ENCODE measurements around the gene LDLRAD1.
"Not testable (repeated sequence)": the region's sequence is repeated elsewhere in the genome, so short reads cannot be mapped to it uniquely, and the experiment has no call there.

Gene LDLRAD1

GRCh38 chr1:54016343-54017282 lies 1.4 kb downstream of the LDLRAD1 start:
- no peak for DNase-seq (ENCODE audit: low read depth in 2 of 2)

GRCh38 chr1:54014009-54014629 lies 3.9 kb downstream of the LDLRAD1 start:
- no peak for DNase-seq (ENCODE audit: low read depth in 2 of 2)

- no peak for DNase-seq (ENCODE audit: low read depth in 2 of 2)
Observed at GRCh38 chr1:54013393-54014008, 4.5 kb downstream of the LDLRAD1 start.

GRCh38 chr1:54012863-54013262 lies 5.1 kb downstream of the LDLRAD1 start:
- DNase-seq (ENCODE audit: low read depth in 2 of 2), result no peak

- no peak for DNase-seq (ENCODE audit: low read depth in 2 of 2)
Observed at GRCh38 chr1:54012008-54012325, 6.0 kb downstream of the LDLRAD1 start.

GRCh38 chr1:54011316-54012007 lies 6.5 kb downstream of the LDLRAD1 start:
- no peak for DNase-seq (ENCODE audit: low read depth in 2 of 2)

- DNase-seq (ENCODE audit: low read depth in 2 of 2), result no peak
Observed at GRCh38 chr1:54010415-54011117, 7.4 kb downstream of the LDLRAD1 start.

- no peak for DNase-seq (ENCODE audit: low read depth in 2 of 2)
Observed at GRCh38 chr1:54009406-54009805, 8.6 kb downstream of the LDLRAD1 start.

GRCh38 chr1:54008876-54009275 lies 9.1 kb downstream of the LDLRAD1 start:
- no peak for DNase-seq (ENCODE audit: low read depth in 2 of 2)

- DNase-seq (ENCODE audit: low read depth in 2 of 2), result no peak
Observed at GRCh38 chr1:54007613-54008012, 10.4 kb downstream of the LDLRAD1 start.

- DNase-seq (ENCODE audit: low read depth in 2 of 2), result no peak
Observed at GRCh38 chr1:54006508-54006907, 11.5 kb downstream of the LDLRAD1 start.

GRCh38 chr1:54004481-54005049 lies 13.4 kb downstream of the LDLRAD1 start:
- no peak for DNase-seq (ENCODE audit: low read depth in 2 of 2)

- not testable (repeated sequence) for DNase-seq (ENCODE audit: low read depth in 2 of 2)
Observed at GRCh38 chr1:54003750-54004480, 14.1 kb downstream of the LDLRAD1 start.

GRCh38 chr1:54003249-54003646 lies 14.7 kb downstream of the LDLRAD1 start:
- DNase-seq (ENCODE audit: low read depth in 2 of 2), result no peak

- DNase-seq (ENCODE audit: low read depth in 2 of 2), result no peak
Observed at GRCh38 chr1:54002544-54003248, 15.3 kb downstream of the LDLRAD1 start.

GRCh38 chr1:54001591-54001990 lies 16.4 kb downstream of the LDLRAD1 start:
- DNase-seq (ENCODE audit: low read depth in 2 of 2), result no peak

- no peak for DNase-seq (ENCODE audit: low read depth in 2 of 2)
Observed at GRCh38 chr1:53999920-54000319, 18.1 kb downstream of the LDLRAD1 start.

- no peak for DNase-seq (ENCODE audit: low read depth in 2 of 2)
Observed at GRCh38 chr1:53998223-53998622, 19.8 kb downstream of the LDLRAD1 start.

- no peak for DNase-seq (ENCODE audit: low read depth in 2 of 2)
Observed at GRCh38 chr1:53995683-53996082, 22.3 kb downstream of the LDLRAD1 start.

- DNase-seq (ENCODE audit: low read depth in 2 of 2), result not testable (repeated sequence)
Observed at GRCh38 chr1:53994516-53994915, 23.5 kb downstream of the LDLRAD1 start.
